HG03442 (cell line): ENCODE data around the gene SLC27A2.

Source experiments
- ATAC-seq: cut with Tn5 transposase; IDR thresholded peaks from one replicate; pipeline ENCODE4 v1.9.1; 2021; ENCODE audit warnings: mild to moderate bottlenecking, moderate library complexity; ENCODE audit not compliant: unreplicated experiment

The SLC27A2 gene

GRCh38 chr15:50190166-50190570 lies 8.2 kb downstream of the SLC27A2 start:
- no peak for ATAC-seq

GRCh38 chr15:50190723-50191122 lies 8.7 kb downstream of the SLC27A2 start:
- ATAC-seq, result no peak

GRCh38 chr15:50192164-50192563 lies 10.2 kb downstream of the SLC27A2 start:
- ATAC-seq, result no peak

GRCh38 chr15:50192926-50193620 lies 11.1 kb downstream of the SLC27A2 start:
- ATAC-seq, result no peak

- ATAC-seq, result no peak
Observed at GRCh38 chr15:50202003-50202402, 20.0 kb downstream of the SLC27A2 start.

- no peak for ATAC-seq
Observed at GRCh38 chr15:50206020-50206419, 24.0 kb downstream of the SLC27A2 start.

- no peak for ATAC-seq
Observed at GRCh38 chr15:50209809-50210208, 27.8 kb downstream of the SLC27A2 start.

- ATAC-seq, result no peak
Observed at GRCh38 chr15:50210462-50211157, 28.6 kb downstream of the SLC27A2 start.

- ATAC-seq, result no peak
Observed at GRCh38 chr15:50218291-50218690, 36.3 kb downstream of the SLC27A2 start.

GRCh38 chr15:50218691-50219090 lies 36.7 kb downstream of the SLC27A2 start:
- no peak for ATAC-seq

- no peak for ATAC-seq
Observed at GRCh38 chr15:50219820-50220219, 37.8 kb downstream of the SLC27A2 start.

- ATAC-seq, result no peak
Observed at GRCh38 chr15:50222181-50222580, 40.2 kb downstream of the SLC27A2 start.

- no peak for ATAC-seq
Observed at GRCh38 chr15:50224606-50225005, 42.6 kb downstream of the SLC27A2 start.

- ATAC-seq, result no peak
Observed at GRCh38 chr15:50225057-50225456, 43.1 kb downstream of the SLC27A2 start.

- no peak for ATAC-seq
Observed at GRCh38 chr15:50225938-50226337, 43.9 kb downstream of the SLC27A2 start.

- ATAC-seq, result no peak
Observed at GRCh38 chr15:50227076-50227475, 45.1 kb downstream of the SLC27A2 start.

GRCh38 chr15:50228866-50229265 lies 46.9 kb downstream of the SLC27A2 start:
- no peak for ATAC-seq

- no peak for ATAC-seq
Observed at GRCh38 chr15:50229336-50229735, 47.3 kb downstream of the SLC27A2 start.

GRCh38 chr15:50231761-50232160 lies 49.8 kb downstream of the SLC27A2 start:
- no peak for ATAC-seq

GRCh38 chr15:50232791-50233190 lies 50.8 kb downstream of the SLC27A2 start:
- no peak for ATAC-seq

- no peak for ATAC-seq
Observed at GRCh38 chr15:50233192-50233736, 51.3 kb downstream of the SLC27A2 start.

- no peak for ATAC-seq
Observed at GRCh38 chr15:50234764-50235163, 52.8 kb downstream of the SLC27A2 start.
